SH-SY5Y (cell line): Measurements from ENCODE around the gene SHISA6.

Source experiments
- GATA2 ChIP-seq: IDR thresholded peaks from 2 replicates; pipeline ENCODE4 v1.6.1; 2011; ENCODE audit warnings: mild to moderate bottlenecking, low read depth, low read length
- GATA3 ChIP-seq: IDR thresholded peaks from 2 replicates; pipeline ENCODE4 v1.6.1; 2011; ENCODE audit warnings: low read depth, mild to moderate bottlenecking, low read length, moderate library complexity

- TF ChIP-seq GATA2 (no peak), GATA3 (no peak)
These were observed 9.1 kb downstream of the SHISA6 start for GRCh38 chr17:11250161-11250560.
